Thymus (tissue), 11 donors: ENCODE measurements around the gene PLCXD1. TPM values are rescaled to one million over a fixed set of nuclear protein-coding genes. Genes with fewer than 3 reads are reported as not detected.

Experiments
- DNase-seq, 9 donors: peaks; one replicate each; pipeline ENCODE4 v3.0.0-alpha.2; 2013; ENCODE audit warnings: low spot score in 9 of 9, low read depth in 6 of 9, missing footprints in 1 of 9
- H3K27ac ChIP-seq, 2 donors: one replicate each; pipeline ENCODE4 v1.5.1; 2013; ENCODE audit warnings: control low read depth in 1 of 2, low read depth in 1 of 2, low read length in 1 of 2, mild to moderate bottlenecking in 1 of 2, moderate library complexity in 1 of 2
- H3K27me3 ChIP-seq, 2 donors: one replicate each; pipeline ENCODE4 v1.5.1; 2013; ENCODE audit warnings: low read length in 1 of 2; ENCODE audit not compliant: control insufficient read depth in 2 of 2, insufficient read depth in 1 of 2
- H3K36me3 ChIP-seq, 2 donors: one replicate each; pipeline ENCODE4 v1.5.1; 2013; ENCODE audit warnings: low read length in 1 of 2, mild to moderate bottlenecking in 1 of 2, moderate library complexity in 1 of 2; ENCODE audit not compliant: control insufficient read depth in 2 of 2, insufficient read depth in 2 of 2
- H3K4me1 ChIP-seq, 2 donors: one replicate each; pipeline ENCODE4 v1.5.1; 2013; ENCODE audit warnings: low read length in 2 of 2; ENCODE audit not compliant: control insufficient read depth in 2 of 2, insufficient read depth in 2 of 2
- H3K4me3 ChIP-seq, 2 donors: one replicate each; pipeline ENCODE4 v1.5.1; 2013; ENCODE audit warnings: low read length in 2 of 2, control low read depth in 1 of 2, mild to moderate bottlenecking in 1 of 2
- H3K9me3 ChIP-seq, 2 donors: one replicate each; pipeline ENCODE4 v1.5.1; 2013; ENCODE audit warnings: low read length in 1 of 2, mild to moderate bottlenecking in 1 of 2; ENCODE audit not compliant: control insufficient read depth in 2 of 2, insufficient read depth in 1 of 2
- WGBS: extraction: QIAGEN DNeasy Blood & Tissue Kit; methylation state at CpG from one replicate; pipeline ENCODE4 v1.1.7; 2013; 5-methylcytosine and 5-hydroxymethylcytosine counted together
- polyA plus RNA-seq: library from polyadenylated mRNA; stranded (reverse); fragments of 200-250 nt; gene quantifications from one replicate; pipeline ENCODE4 v1.2.3, GENCODE V29; 2013
- total RNA-seq: library from RNA; stranded (reverse); fragments of 120-200 nt; gene quantifications from one replicate; pipeline ENCODE4 v1.2.4, GENCODE V29; 2013
- donor health status: healthy.

The PLCXD1 gene
- total and polyA plus RNA-seq, 2 donors = 11.7 to 15.4 TPM

GRCh38 chrX:285076-285677 is 4.0 kb downstream of the PLCXD1 start:
- Histone ChIP-seq H3K4me1 (peaks cover 0 to 11% of the 10 kb centered on the region in 2 donors), H3K4me3 (no peak overlapping the region), H3K36me3 (peaks cover 20 to 37% of the 10 kb centered on the region in 2 donors), H3K27ac (no peak overlapping the region), H3K27me3 (no peaks in the 10 kb centered on the region), H3K9me3 (no peaks in the 10 kb centered on the region)
- no peak for DNase-seq
- WGBS = 99% methylated on average over 13 of the region's 13 CpGs

DNA sequence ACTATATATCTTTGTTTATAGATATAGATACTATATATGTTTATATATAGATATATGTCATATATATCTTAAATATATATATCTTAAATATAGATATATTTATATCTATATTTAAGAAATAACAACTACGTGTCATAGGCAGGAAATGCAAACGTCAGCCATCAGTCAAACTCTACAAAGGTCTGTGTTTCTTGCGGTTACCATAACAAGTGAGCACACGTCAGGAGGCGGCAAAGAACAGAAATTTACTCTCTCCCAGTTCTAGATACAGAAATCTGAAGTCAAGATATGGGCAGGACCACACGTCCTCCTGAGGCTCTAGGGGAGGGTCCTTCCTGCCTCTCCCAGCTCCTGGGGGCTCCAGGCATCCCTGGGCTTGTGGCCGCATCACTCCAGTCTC is 6.5 kb downstream of the PLCXD1 start:
- H3K36me3 ChIP-seq = peaks cover 41 to 47% of the 10 kb centered on the region in 2 donors
- no peaks in the 10 kb centered on the region for H3K27me3 ChIP-seq
- WGBS = 95% methylated on average over 7 of the region's 7 CpGs
- no peak overlapping the region for H3K4me3 ChIP-seq
- no peak for DNase-seq
- no peak overlapping the region for H3K27ac ChIP-seq
- peaks cover 0 to 6% of the 10 kb centered on the region in 2 donors for H3K9me3 ChIP-seq
- peaks cover 0 to 8% of the 10 kb centered on the region in 2 donors for H3K4me1 ChIP-seq

- Histone ChIP-seq H3K4me1 (peaks cover 0 to 6% of the 10 kb centered on the region in 2 donors), H3K4me3 (no peak overlapping the region), H3K9me3 (peaks cover 3 to 14% of the 10 kb centered on the region in 2 donors), H3K36me3 (peaks cover 50 to 56% of the 10 kb centered on the region in 2 donors), H3K27me3 (no peaks in the 10 kb centered on the region), H3K27ac (no peak overlapping the region)
- 98% methylated on average over 25 of the region's 25 CpGs for WGBS
- no peak for DNase-seq
These were observed 7.4 kb downstream of the PLCXD1 start for GRCh38 chrX:288561-288991.

DNA sequence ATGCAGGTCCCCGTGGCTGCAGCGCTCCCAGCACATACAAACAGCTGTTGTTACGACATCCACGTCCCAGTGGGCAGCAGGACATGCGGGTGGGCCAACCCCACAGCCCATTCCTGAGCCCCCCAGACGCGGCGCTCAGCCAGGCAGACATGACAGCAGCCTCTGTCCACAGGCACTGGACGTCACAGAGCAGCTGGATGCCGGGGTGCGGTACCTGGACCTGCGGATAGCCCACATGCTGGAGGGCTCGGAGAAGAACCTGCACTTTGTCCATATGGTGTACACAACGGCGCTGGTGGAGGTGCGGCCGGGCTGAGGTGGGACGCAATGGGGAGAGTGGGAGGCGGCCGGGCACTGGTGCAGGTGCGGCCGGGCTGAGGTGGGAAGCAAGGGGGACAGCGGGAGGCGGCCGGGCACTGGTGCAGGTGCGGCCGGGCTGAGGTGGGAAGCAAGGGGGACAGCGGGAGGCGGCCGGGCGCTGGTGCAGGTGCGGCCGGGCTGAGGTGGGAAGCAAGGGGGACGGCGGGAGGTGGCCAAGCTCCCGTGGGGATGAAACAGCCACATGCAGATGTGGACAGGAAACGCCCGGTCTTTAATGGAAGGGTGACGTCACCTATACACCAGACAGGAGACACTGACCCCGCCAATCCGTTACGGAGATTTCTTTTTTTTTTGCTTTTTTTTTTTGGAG is 9.4 kb downstream of the PLCXD1 start:
- no peak for DNase-seq
- Histone ChIP-seq H3K9me3 (peaks cover 3 to 14% of the 10 kb centered on the region in 2 donors), H3K27ac (no peak overlapping the region), H3K36me3 (peaks cover 46 to 56% of the 10 kb centered on the region in 2 donors), H3K27me3 (no peaks in the 10 kb centered on the region), H3K4me3 (no peak overlapping the region), H3K4me1 (peaks cover 0 to 3% of the 10 kb centered on the region in 2 donors)
- WGBS = 95% methylated on average over 42 of the region's 42 CpGs

- Histone ChIP-seq H3K27ac (no peak overlapping the region), H3K36me3 (peaks cover 43 to 60% of the 10 kb centered on the region in 2 donors)
- DNase-seq = no peak
These were observed 10.3 kb downstream of the PLCXD1 start for GRCh38 chrX:291411-291901.

GRCh38 chrX:292900-293897 is 12.0 kb downstream of the PLCXD1 start:
- H3K9me3 ChIP-seq = peaks cover 3 to 14% of the 10 kb centered on the region in 2 donors
- no peaks in the 10 kb centered on the region for H3K4me1 ChIP-seq
- no peak for DNase-seq
- no peaks in the 10 kb centered on the region for H3K27me3 ChIP-seq
- 97% methylated on average over 47 of the region's 47 CpGs for WGBS
- H3K27ac ChIP-seq = no peak overlapping the region
- H3K4me3 ChIP-seq = no peak overlapping the region
- H3K36me3 ChIP-seq = peaks cover 39 to 64% of the 10 kb centered on the region in 2 donors

More at GRCh38 chrX:291411-291901, 10.3 kb downstream of the PLCXD1 start:
- Histone ChIP-seq H3K4me1 (peaks cover 0 to 3% of the 10 kb centered on the region in 2 donors), H3K9me3 (peaks cover 3 to 14% of the 10 kb centered on the region in 2 donors), H3K27me3 (no peaks in the 10 kb centered on the region), H3K4me3 (no peak overlapping the region)
- WGBS = 98% methylated on average over 29 of the region's 29 CpGs

GRCh38 chrX:295136-295535 is 14.0 kb downstream of the PLCXD1 start:
- Histone ChIP-seq H3K36me3 (peaks cover 37 to 57% of the 10 kb centered on the region in 2 donors), H3K4me1 (no peaks in the 10 kb centered on the region), H3K27ac (no peak overlapping the region), H3K9me3 (peaks cover 3 to 14% of the 10 kb centered on the region in 2 donors), H3K4me3 (no peak overlapping the region), H3K27me3 (no peaks in the 10 kb centered on the region)
- WGBS = 98% methylated on average over 21 of the region's 21 CpGs
- DNase-seq = no peak

- DNase-seq = no peak
- H3K36me3 ChIP-seq = peaks cover 14 to 49% of the 10 kb centered on the region in 2 donors
- no peak overlapping the region for H3K4me3 ChIP-seq
- no peaks in the 10 kb centered on the region for H3K4me1 ChIP-seq
- no peaks in the 10 kb centered on the region for H3K27me3 ChIP-seq
- H3K27ac ChIP-seq = no peak overlapping the region
- no peaks in the 10 kb centered on the region for H3K9me3 ChIP-seq
- WGBS = 96% methylated on average over 36 of the region's 36 CpGs
These were observed 17.8 kb downstream of the PLCXD1 start for GRCh38 chrX:298993-299392.
